ENCODE data around the gene TERT.

- no peak for TF ChIP-seq POLR2A (IDR thresholded peaks at IDR 0.05)
- TF ChIP-seq CTCF (IDR thresholded peaks at IDR 0.05), result no peak
- no peak for TF ChIP-seq EP300 (IDR thresholded peaks at IDR 0.05)
Observed at GRCh38 chr5:1279443-1280151, 15.3 kb downstream of the TERT start.

All from gastroesophageal sphincter (tissue), 3 donors.